HCT116 (cell line): Measurements from ENCODE around the gene IRAK2.

Experiments
- POLR2A ChIP-seq: IDR thresholded peaks from 2 replicates; pipeline ENCODE4 v1.7.0; 2011; ENCODE audit warnings: borderline replicate concordance; ENCODE audit not compliant: insufficient read depth, insufficient read length; ENCODE audit errors: extremely low read depth
- POLR2AphosphoS5 ChIP-seq: IDR thresholded peaks from 2 replicates; pipeline ENCODE4 v1.6.1; 2011; ENCODE audit warnings: mild to moderate bottlenecking, low read depth, low read length, moderate library complexity
- RAD21 ChIP-seq: IDR thresholded peaks from 2 replicates; pipeline ENCODE4 v1.6.1; 2012; ENCODE audit warnings: low read depth, mild to moderate bottlenecking
- TF ChIP-seq, protein P1 (sequence below), 3 experiments: fragments of 200-600 bp in 1 of 3; sonication (generic) in 1 of 3; IDR thresholded peaks in 2 of 3; conservative IDR thresholded peaks in 1 of 3; 2 replicates each; pipeline ENCODE4 v1.5.1; 2012 to 2017; ENCODE audit warnings: low read depth in 2 of 3, low read length in 2 of 3, antibody characterized with exemption in 1 of 3, borderline replicate concordance in 1 of 3, control low read depth in 1 of 3, mild to moderate bottlenecking in 1 of 3, mixed read lengths in 1 of 3, mixed run types in 1 of 3, moderate library complexity in 1 of 3; ENCODE audit not compliant: insufficient read depth in 1 of 3

DNA sequence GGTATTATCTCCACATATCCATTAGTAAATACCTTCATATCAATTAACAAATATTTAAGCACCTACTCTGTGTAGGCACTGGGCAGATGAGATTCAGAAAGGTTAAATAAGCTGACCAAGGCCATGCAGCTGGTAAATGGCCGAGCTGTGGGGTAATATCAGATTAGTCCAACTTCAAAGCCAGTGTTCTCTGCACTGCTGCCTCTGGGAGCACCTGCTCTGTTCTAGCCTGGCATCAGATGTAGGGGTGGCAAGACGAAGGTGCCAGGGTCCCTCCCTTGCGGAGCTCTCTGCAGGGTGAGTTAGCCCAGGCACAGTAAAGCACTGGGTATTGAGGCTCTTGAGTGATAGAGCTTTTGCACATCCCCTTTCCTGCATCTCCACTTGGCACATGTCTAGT, 89.0 kb downstream of the IRAK2 start:
- TF ChIP-seq POLR2A = no peak
- TF ChIP-seq POLR2AphosphoS5 = no peak
- TF ChIP-seq, protein P1, sequence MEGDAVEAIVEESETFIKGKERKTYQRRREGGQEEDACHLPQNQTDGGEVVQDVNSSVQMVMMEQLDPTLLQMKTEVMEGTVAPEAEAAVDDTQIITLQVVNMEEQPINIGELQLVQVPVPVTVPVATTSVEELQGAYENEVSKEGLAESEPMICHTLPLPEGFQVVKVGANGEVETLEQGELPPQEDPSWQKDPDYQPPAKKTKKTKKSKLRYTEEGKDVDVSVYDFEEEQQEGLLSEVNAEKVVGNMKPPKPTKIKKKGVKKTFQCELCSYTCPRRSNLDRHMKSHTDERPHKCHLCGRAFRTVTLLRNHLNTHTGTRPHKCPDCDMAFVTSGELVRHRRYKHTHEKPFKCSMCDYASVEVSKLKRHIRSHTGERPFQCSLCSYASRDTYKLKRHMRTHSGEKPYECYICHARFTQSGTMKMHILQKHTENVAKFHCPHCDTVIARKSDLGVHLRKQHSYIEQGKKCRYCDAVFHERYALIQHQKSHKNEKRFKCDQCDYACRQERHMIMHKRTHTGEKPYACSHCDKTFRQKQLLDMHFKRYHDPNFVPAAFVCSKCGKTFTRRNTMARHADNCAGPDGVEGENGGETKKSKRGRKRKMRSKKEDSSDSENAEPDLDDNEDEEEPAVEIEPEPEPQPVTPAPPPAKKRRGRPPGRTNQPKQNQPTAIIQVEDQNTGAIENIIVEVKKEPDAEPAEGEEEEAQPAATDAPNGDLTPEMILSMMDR (IDR thresholded peaks at IDR 0.05 in 2 of 3, conservative IDR thresholded peaks at IDR 0.05 in 1 of 3; ENCODE audit: borderline replicate concordance in 1 of 3, insufficient read depth in 1 of 3, low read depth in 2 of 3, low read length in 2 of 3) = no peak
- TF ChIP-seq RAD21 = no peak
